GM18858 (cell line): ENCODE results near the gene GPRIN3.

Experiments
- ATAC-seq: cut with Tn5 transposase; IDR thresholded peaks from one replicate; pipeline ENCODE4 v1.9.1; 2021; ENCODE audit not compliant: unreplicated experiment

The GPRIN3 gene

DNA sequence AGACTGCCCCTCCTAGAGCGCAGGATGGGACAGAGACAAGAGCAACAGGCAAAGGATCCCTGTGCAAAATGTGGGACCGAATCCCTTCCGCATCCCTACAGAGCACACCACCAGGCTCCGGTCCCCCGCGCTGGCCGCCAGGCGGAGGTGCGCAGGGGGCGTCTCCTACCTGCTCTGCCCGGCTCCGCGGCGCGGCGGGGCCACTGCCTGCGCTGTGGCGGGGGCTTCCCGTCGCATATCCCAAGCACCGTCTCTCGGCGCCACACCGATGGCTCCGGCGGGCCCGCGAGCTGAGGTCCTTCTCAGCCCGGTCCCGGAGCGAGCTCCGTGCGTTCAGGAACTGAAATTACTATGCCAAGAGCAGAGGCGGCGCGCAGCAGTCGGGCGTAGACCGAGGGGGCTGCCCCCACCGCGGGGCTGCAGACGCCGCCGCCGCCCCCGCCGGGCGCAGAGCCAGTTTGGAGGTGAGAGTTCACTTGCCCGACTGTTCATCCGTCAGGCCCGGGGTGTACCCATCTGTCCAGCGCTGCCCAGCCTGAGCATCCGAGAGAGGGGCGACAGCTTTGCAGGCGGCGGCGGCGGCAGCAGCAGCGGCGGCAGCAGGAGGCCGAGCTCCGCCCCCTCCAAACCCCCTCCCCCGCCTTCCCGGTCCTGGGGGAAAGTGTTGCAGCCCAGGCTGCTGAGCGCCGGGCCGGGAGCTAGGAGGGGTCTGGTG is at the start of gene GPRIN3:
TSS of gene GPRIN3 (minus strand) at position 355 of the 715 bp plus-strand sequence. CDS start 57,690 bp downstream, outside the sequence.
- ATAC-seq: peak; percentile 81

GRCh38 chr4:89357340-89357739 is 49.7 kb upstream of the GPRIN3 start:
- ATAC-seq: no peak

- ATAC-seq: no peak
These were observed 48.5 kb upstream of the GPRIN3 start for GRCh38 chr4:89356086-89356485.

- no peak for ATAC-seq
These were observed 45.9 kb upstream of the GPRIN3 start for GRCh38 chr4:89353514-89353913.

DNA sequence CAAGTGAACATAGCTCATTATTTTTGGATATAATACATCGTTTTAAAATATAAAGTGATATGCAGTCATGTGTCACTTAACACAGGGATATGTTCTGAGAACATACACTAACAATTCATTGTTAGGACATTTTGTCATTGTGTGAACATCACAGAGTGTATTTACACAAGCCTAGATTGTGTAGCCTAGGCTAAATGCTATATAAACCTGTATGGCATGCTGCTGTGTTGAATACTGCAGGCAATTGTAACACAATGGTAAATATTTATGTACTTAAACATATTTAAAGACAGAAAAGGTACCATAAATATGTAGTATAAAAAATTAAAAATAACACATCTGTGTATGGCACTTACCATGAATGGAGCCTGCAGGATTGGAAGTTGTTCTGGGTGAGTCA is 44.9 kb upstream of the GPRIN3 start:
- ATAC-seq: no peak

DNA sequence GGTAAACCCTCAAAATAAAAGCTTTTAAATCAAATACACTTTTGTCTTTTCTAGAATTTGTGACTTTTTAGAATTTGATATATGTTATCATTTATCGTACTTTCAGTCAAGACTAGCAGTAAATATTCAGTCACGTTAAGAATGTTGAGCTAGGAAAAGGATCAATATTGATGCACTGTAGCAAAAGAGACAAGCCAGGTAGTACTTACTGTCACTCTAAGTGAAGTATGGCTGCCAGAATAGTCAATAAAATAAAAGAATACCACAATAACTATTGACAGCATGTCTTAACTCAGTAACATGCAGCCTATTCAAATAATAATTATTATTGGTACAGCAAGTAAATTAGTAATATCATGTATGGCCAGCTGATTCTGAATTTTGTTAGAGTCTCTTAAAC is 43.6 kb upstream of the GPRIN3 start:
- no peak for ATAC-seq

GRCh38 chr4:89347363-89348025 is 39.9 kb upstream of the GPRIN3 start:
- ATAC-seq: no peak

GRCh38 chr4:89344571-89344970 is 37.0 kb upstream of the GPRIN3 start:
- no peak for ATAC-seq

DNA sequence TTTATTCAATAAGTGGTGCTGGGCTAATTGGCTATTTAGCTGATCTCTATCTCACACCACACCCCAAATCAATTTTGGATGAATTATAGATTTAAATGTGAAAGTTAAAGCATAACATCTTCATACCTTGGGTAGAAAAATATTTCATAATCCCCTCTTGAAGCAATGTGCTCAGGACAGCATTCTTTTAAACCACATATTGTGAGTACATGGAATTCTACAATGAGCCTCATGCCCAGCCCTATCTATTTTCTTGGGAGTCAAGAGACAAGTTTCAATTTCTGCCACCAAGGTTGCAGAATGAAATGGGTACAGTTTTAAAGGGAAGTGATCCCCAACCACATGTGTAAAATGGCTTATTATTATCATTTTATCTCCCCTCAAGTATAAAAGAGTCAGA is 30.6 kb upstream of the GPRIN3 start:
- no peak for ATAC-seq

- no peak for ATAC-seq
These were observed 30.1 kb upstream of the GPRIN3 start for GRCh38 chr4:89337681-89338080.

GRCh38 chr4:89336818-89337420 is 29.3 kb upstream of the GPRIN3 start:
- no peak for ATAC-seq

DNA sequence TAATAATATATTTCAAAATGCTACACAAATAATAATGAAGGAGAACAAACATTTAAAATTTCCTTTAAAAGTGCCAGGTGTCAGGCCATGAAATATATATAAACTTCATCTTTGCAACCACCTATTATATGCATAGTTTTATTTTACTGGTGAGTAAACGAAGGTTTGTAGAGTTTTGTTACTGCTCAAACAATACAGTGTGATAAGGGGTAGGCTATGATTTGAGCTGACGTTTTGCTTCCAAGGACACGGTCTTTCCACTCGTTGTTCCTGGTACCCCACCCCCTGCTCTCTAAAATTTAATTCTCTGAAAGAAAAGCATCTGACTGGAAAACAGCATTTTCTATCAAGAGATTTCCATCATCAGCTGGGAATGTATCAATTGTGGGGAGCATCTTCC is 27.2 kb upstream of the GPRIN3 start:
- ATAC-seq: no peak

- ATAC-seq: no peak
These were observed 26.7 kb upstream of the GPRIN3 start for GRCh38 chr4:89334311-89334710.

DNA sequence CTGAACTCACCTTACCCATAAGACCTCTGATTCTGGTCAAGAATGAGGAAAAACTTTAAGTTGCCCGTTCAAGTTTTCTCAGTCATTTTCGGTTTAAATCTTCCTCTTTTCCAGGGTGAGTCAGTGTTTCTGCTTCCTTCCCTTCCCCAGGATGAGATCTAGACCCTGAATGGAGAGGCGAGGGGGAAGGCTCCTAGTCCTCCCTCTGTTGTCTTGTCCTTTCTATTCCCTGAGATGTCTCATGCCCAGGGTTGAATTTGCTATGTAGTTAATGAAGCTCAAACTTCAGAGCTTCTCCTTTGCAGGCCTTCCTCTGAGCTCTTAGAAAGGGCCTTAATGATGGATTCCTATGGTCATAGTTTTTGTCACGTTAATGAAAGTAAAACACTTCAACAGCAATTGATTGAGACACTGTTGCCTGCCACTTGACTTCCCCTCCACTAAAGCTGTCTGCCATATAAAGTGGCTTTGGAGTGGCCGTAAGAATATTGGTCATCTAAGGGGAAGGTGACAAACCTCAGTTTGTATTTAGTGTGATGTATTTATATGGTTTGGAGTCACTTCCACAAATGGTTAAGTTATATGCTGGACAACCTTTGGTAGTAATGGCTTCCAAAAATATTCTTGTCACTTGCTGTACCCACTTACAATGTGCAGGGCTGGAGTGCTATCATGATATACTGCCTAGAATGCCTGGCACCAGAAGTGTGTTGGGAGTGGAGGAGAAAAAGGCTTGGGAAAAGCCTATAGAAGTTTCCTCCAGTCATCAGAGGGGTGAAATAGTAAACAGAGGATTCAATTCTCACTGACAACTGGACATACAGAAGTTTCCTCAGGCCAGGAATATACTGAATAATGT is 24.3 kb upstream of the GPRIN3 start:
- ATAC-seq: no peak

DNA sequence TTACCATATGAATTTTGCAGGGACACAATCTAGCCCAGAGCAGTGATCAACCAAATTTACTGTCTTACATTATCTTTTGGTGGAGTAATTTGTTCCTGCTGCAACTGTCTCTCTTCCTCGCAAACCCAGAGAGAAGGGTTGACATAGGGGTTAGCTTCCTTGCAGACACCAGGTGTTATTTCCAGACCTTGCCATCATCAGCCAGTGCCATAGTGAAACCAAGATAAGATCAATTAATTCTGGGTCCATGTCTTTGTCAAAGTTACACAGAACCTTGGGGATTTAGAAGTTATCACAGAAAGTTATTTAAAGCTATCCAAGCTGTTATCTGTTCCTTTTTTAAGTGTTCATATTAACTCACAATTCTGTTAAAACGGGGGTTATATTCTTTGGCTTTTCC is 23.6 kb upstream of the GPRIN3 start:
- no peak for ATAC-seq

DNA sequence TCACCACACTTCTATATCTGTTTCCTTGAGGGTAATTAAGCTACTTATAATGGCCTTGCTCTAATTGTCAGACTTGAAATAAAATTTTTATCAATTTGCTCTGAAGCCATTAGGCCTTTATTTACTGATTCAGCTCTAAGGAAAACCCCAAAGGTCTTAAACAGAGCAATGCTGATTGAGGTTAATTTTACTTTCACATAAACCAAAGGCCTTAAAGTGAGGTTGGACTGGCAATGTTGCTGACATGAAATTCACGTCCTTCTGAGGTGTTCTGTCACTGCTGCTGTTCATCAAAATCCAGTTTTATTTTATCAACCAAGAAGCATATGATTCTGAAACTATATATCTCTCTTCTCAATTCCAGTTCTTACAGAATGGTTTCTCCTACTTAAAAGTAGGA is 21.7 kb upstream of the GPRIN3 start:
- no peak for ATAC-seq

GRCh38 chr4:89324671-89325070 is 17.1 kb upstream of the GPRIN3 start:
- ATAC-seq: peak; percentile 93

- no peak for ATAC-seq
These were observed 15.1 kb upstream of the GPRIN3 start for GRCh38 chr4:89322671-89323070.

DNA sequence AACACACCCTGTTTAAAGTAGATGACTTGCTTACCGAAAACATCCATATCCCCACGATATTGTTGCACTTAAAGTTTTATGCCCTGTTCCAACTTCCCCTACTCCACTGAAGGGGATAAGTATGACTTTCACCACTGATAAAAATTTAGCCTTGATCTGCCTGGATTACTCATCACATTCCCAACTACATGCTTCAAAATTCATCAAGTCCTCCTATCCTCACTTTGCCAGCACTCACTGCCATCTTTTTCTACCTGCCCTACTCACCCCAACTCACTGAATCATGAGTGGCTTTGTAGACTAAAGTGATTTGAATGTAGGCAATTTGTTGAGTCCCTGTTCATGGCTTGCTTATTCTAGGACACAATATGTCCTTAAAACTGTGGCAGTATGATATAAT is 12.2 kb upstream of the GPRIN3 start:
- no peak for ATAC-seq

- ATAC-seq: no peak
These were observed 9.3 kb upstream of the GPRIN3 start for GRCh38 chr4:89316931-89317366.

GRCh38 chr4:89316211-89316610 is 8.6 kb upstream of the GPRIN3 start:
- ATAC-seq: no peak
